Panc1 (cell line): ENCODE measurements around the gene GADL1.

Experiments used
- POLR2AphosphoS5 ChIP-seq: IDR thresholded peaks from 2 replicates; pipeline ENCODE4 v1.6.1; 2012; ENCODE audit warnings: mild to moderate bottlenecking, low read depth, low read length, moderate library complexity
- TCF7L2 ChIP-seq: IDR thresholded peaks from 2 replicates; pipeline ENCODE4 v1.6.1; 2011; ENCODE audit warnings: mild to moderate bottlenecking, low read depth, low read length, inconsistent platforms
- TF ChIP-seq, protein P1 (sequence below): fragments of 450-650 bp; IDR thresholded peaks from 2 replicates; pipeline ENCODE4 v1.5.1; 2017; ENCODE audit warnings: mild to moderate bottlenecking
- TF ChIP-seq, protein P2 (sequence below), 2 experiments: IDR thresholded peaks; 2 replicates each; pipeline ENCODE4 v1.6.1; 2011 to 2012; ENCODE audit warnings: low read depth in 2 of 2, control low read depth in 1 of 2, low read length in 1 of 2, mild to moderate bottlenecking in 1 of 2, moderate library complexity in 1 of 2; ENCODE audit not compliant: insufficient read depth in 1 of 2

DNA sequence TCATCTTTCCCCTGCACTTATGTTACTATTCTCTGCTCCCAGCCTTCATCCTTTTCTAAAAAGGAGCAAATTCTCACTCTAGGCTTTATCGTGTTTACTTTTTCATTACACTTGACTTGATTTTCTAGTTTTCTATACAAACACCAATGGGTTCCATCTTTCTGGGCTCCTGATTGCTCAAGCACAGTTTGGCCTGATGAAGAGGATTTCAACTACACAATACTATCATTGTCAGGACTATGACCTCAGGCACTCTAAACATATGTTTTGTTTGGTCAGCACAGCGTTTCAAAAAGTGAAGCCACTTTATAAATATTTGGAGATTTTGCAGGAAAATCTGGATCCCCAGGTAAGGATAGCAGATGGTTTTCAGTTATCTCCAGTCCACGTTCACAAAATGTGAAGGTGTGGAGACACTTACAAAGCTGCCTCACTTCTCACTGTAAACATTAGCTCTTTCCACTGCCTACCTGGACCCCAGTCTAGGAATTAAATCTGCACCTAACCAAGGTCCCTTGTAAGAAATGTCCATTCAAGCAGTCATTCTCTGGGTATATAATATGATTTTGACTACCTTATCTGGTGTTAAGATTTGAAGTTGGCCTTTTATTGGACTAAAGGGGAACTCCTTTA lies 201.8 kb downstream of the GADL1 start:
- TF ChIP-seq, protein P1, sequence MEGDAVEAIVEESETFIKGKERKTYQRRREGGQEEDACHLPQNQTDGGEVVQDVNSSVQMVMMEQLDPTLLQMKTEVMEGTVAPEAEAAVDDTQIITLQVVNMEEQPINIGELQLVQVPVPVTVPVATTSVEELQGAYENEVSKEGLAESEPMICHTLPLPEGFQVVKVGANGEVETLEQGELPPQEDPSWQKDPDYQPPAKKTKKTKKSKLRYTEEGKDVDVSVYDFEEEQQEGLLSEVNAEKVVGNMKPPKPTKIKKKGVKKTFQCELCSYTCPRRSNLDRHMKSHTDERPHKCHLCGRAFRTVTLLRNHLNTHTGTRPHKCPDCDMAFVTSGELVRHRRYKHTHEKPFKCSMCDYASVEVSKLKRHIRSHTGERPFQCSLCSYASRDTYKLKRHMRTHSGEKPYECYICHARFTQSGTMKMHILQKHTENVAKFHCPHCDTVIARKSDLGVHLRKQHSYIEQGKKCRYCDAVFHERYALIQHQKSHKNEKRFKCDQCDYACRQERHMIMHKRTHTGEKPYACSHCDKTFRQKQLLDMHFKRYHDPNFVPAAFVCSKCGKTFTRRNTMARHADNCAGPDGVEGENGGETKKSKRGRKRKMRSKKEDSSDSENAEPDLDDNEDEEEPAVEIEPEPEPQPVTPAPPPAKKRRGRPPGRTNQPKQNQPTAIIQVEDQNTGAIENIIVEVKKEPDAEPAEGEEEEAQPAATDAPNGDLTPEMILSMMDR, result no peak
- TF ChIP-seq POLR2AphosphoS5 (no peak), TCF7L2 (no peak)
- TF ChIP-seq, protein P2, sequence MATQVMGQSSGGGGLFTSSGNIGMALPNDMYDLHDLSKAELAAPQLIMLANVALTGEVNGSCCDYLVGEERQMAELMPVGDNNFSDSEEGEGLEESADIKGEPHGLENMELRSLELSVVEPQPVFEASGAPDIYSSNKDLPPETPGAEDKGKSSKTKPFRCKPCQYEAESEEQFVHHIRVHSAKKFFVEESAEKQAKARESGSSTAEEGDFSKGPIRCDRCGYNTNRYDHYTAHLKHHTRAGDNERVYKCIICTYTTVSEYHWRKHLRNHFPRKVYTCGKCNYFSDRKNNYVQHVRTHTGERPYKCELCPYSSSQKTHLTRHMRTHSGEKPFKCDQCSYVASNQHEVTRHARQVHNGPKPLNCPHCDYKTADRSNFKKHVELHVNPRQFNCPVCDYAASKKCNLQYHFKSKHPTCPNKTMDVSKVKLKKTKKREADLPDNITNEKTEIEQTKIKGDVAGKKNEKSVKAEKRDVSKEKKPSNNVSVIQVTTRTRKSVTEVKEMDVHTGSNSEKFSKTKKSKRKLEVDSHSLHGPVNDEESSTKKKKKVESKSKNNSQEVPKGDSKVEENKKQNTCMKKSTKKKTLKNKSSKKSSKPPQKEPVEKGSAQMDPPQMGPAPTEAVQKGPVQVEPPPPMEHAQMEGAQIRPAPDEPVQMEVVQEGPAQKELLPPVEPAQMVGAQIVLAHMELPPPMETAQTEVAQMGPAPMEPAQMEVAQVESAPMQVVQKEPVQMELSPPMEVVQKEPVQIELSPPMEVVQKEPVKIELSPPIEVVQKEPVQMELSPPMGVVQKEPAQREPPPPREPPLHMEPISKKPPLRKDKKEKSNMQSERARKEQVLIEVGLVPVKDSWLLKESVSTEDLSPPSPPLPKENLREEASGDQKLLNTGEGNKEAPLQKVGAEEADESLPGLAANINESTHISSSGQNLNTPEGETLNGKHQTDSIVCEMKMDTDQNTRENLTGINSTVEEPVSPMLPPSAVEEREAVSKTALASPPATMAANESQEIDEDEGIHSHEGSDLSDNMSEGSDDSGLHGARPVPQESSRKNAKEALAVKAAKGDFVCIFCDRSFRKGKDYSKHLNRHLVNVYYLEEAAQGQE (IDR thresholded peaks at IDR 0.05; ENCODE audit: insufficient read depth in 1 of 2, low read depth in 2 of 2, low read length in 1 of 2), result no peak
